Endometrium (tissue), 2 donors: ENCODE results near the gene PLSCR4.
"Not testable (repeated sequence)": the region's sequence is repeated elsewhere in the genome, so short reads cannot be mapped to it uniquely, and the experiment has no call there.

Source experiments
- FAIRE-seq: peaks from 2 replicates; lab custom pipeline; 2012; peaks lifted over from hg19 to GRCh38; lab: Jason Lieb, UNC
- donor health status: control.
- donor health status: control.

The PLSCR4 gene

GRCh38 chr3:146246526-146246925 is 4.4 kb downstream of the PLSCR4 start:
- peak; percentile 64 for FAIRE-seq

GRCh38 chr3:146243559-146243958 is 7.3 kb downstream of the PLSCR4 start:
- no peak for FAIRE-seq

GRCh38 chr3:146241523-146242240 is 9.2 kb downstream of the PLSCR4 start:
- no peak for FAIRE-seq

GRCh38 chr3:146233487-146233886 is 17.4 kb downstream of the PLSCR4 start:
- no peak for FAIRE-seq

- FAIRE-seq, result no peak
Measured at GRCh38 chr3:146227486-146227885, 23.4 kb downstream of the PLSCR4 start.

GRCh38 chr3:146226881-146227280 is 24.0 kb downstream of the PLSCR4 start:
- FAIRE-seq, result no peak

GRCh38 chr3:146225458-146225857 is 25.4 kb downstream of the PLSCR4 start:
- FAIRE-seq, result not testable (repeated sequence)

- FAIRE-seq, result peak; percentile 50
Measured at GRCh38 chr3:146223401-146224373, 27.2 kb downstream of the PLSCR4 start.

- no peak for FAIRE-seq
Measured at GRCh38 chr3:146222204-146223046, 28.5 kb downstream of the PLSCR4 start.

GRCh38 chr3:146221276-146221675 is 29.6 kb downstream of the PLSCR4 start:
- peak; percentile 88 for FAIRE-seq

GRCh38 chr3:146218880-146219866 is 31.7 kb downstream of the PLSCR4 start:
- FAIRE-seq, result peak; percentile 98

- FAIRE-seq, result no peak
Measured at GRCh38 chr3:146217324-146217723, 33.6 kb downstream of the PLSCR4 start.

- FAIRE-seq, result no peak
Measured at GRCh38 chr3:146214493-146214892, 36.4 kb downstream of the PLSCR4 start.

- no peak for FAIRE-seq
Measured at GRCh38 chr3:146209371-146209770, 41.5 kb downstream of the PLSCR4 start.

GRCh38 chr3:146203776-146204175 is 47.1 kb downstream of the PLSCR4 start:
- FAIRE-seq, result no peak

GRCh38 chr3:146200461-146201220 is 50.3 kb downstream of the PLSCR4 start:
- FAIRE-seq, result no peak

GRCh38 chr3:146199762-146200161 is 51.1 kb downstream of the PLSCR4 start:
- FAIRE-seq, result no peak

GRCh38 chr3:146196789-146197188 is 54.1 kb downstream of the PLSCR4 start:
- FAIRE-seq, result no peak

GRCh38 chr3:146195605-146196004 is 55.3 kb downstream of the PLSCR4 start:
- no peak for FAIRE-seq

- FAIRE-seq, result no peak
Measured at GRCh38 chr3:146195030-146195429, 55.9 kb downstream of the PLSCR4 start.
